Stimulated activated naive CD8-positive, alpha-beta T cell treated with anti-CD3 and anti-CD28 coated beads, Interleukin-15, Interleukin-2, amounts not matched to agents 100 ng/mL and 50 ng/mL, for 24 hours (primary cell): ENCODE measurements around the gene CA11.

Source experiments
- H3K27ac Mint-ChIP-seq: one replicate; pipeline ENCODE4 v1.8.0; 2021; ENCODE audit warnings: mild to moderate bottlenecking, mixed read lengths
- H3K27me3 Mint-ChIP-seq: one replicate; pipeline ENCODE4 v1.8.0; 2021; ENCODE audit warnings: mixed read lengths
- H3K36me3 Mint-ChIP-seq: one replicate; pipeline ENCODE4 v1.8.0; 2021; ENCODE audit warnings: low read depth, mixed read lengths
- H3K4me1 Mint-ChIP-seq: one replicate; pipeline ENCODE4 v1.8.0; 2021; ENCODE audit warnings: low read depth, mixed read lengths
- H3K4me3 Mint-ChIP-seq: one replicate; pipeline ENCODE4 v1.8.0; 2021; ENCODE audit warnings: mild to moderate bottlenecking, mixed read lengths
- H3K9me3 Mint-ChIP-seq: one replicate; pipeline ENCODE4 v1.8.0; 2021; ENCODE audit warnings: mixed read lengths

The CA11 gene

GRCh38 chr19:48618278-48618915 is 27.6 kb downstream of the CA11 start:
- H3K4me3 Mint-ChIP-seq = peak overlapping the region; percentile 97
- no peaks in the 10 kb centered on the region for H3K9me3 Mint-ChIP-seq
- peak overlapping the region; percentile 100 for H3K27ac Mint-ChIP-seq
- H3K4me1 Mint-ChIP-seq = peaks cover 59% of the 10 kb centered on the region
- peaks cover 72% of the 10 kb centered on the region for H3K36me3 Mint-ChIP-seq
- H3K27me3 Mint-ChIP-seq = no peaks in the 10 kb centered on the region

- H3K27me3 Mint-ChIP-seq = no peaks in the 10 kb centered on the region
- peak overlapping the region; percentile 100 for H3K27ac Mint-ChIP-seq
- H3K4me1 Mint-ChIP-seq = peaks cover 50% of the 10 kb centered on the region
- H3K9me3 Mint-ChIP-seq = no peaks in the 10 kb centered on the region
- H3K36me3 Mint-ChIP-seq = peaks cover 65% of the 10 kb centered on the region
- peak overlapping the region; percentile 97 for H3K4me3 Mint-ChIP-seq
Measured at GRCh38 chr19:48617146-48617937, 28.6 kb downstream of the CA11 start.

GRCh38 chr19:48616491-48617056 is 29.4 kb downstream of the CA11 start:
- peaks cover 61% of the 10 kb centered on the region for H3K36me3 Mint-ChIP-seq
- peak overlapping the region; percentile 97 for H3K4me3 Mint-ChIP-seq
- H3K9me3 Mint-ChIP-seq = no peaks in the 10 kb centered on the region
- no peaks in the 10 kb centered on the region for H3K27me3 Mint-ChIP-seq
- peak overlapping the region; percentile 100 for H3K27ac Mint-ChIP-seq
- peaks cover 46% of the 10 kb centered on the region for H3K4me1 Mint-ChIP-seq

- Mint-ChIP-seq H3K9me3 (no peaks in the 10 kb centered on the region), H3K4me1 (peaks cover 42% of the 10 kb centered on the region), H3K27ac (peak overlapping the region; percentile 82), H3K36me3 (peaks cover 57% of the 10 kb centered on the region), H3K27me3 (no peaks in the 10 kb centered on the region), H3K4me3 (peak overlapping the region; percentile 97)
Measured at GRCh38 chr19:48616041-48616436, 29.9 kb downstream of the CA11 start.

- Mint-ChIP-seq H3K36me3 (peaks cover 57% of the 10 kb centered on the region), H3K27me3 (no peaks in the 10 kb centered on the region), H3K4me3 (peak overlapping the region; percentile 45), H3K9me3 (no peaks in the 10 kb centered on the region), H3K4me1 (peaks cover 42% of the 10 kb centered on the region), H3K27ac (peak overlapping the region; percentile 31)
Measured at GRCh38 chr19:48615231-48616040, 30.6 kb downstream of the CA11 start.

- peak within 1 kb of the TSS; percentile 45 for H3K4me3 Mint-ChIP-seq
- H3K9me3 Mint-ChIP-seq = no peaks in the 10 kb centered on the region
- H3K36me3 Mint-ChIP-seq = peaks cover 55% of the 10 kb centered on the region
Measured at GRCh38 chr19:48614436-48615230, 31.4 kb downstream of the CA11 start, which contains the start of gene FAM83E. Gene FAM83E (minus strand): TSS chr19:48615076. CDS start chr19:48613372, 1,704 bp downstream.

GRCh38 chr19:48613852-48614435 is 32.0 kb downstream of the CA11 start:
- H3K4me1 Mint-ChIP-seq = peaks cover 32% of the 10 kb centered on the region
- H3K27ac Mint-ChIP-seq = peak overlapping the region; percentile 66
- H3K27me3 Mint-ChIP-seq = no peaks in the 10 kb centered on the region
- no peaks in the 10 kb centered on the region for H3K9me3 Mint-ChIP-seq
- peaks cover 49% of the 10 kb centered on the region for H3K36me3 Mint-ChIP-seq
- H3K4me3 Mint-ChIP-seq = no peak overlapping the region

More at GRCh38 chr19:48614436-48615230, 31.4 kb downstream of the CA11 start, which contains the start of gene FAM83E:
- Mint-ChIP-seq H3K4me1 (peaks cover 34% of the 10 kb centered on the region), H3K27me3 (no peaks in the 10 kb centered on the region), H3K27ac (peak within 1 kb of the TSS; percentile 66)

GRCh38 chr19:48613024-48613851 is 32.7 kb downstream of the CA11 start:
- H3K4me1 Mint-ChIP-seq = peaks cover 30% of the 10 kb centered on the region
- H3K27me3 Mint-ChIP-seq = no peaks in the 10 kb centered on the region
- H3K36me3 Mint-ChIP-seq = peaks cover 42% of the 10 kb centered on the region
- H3K27ac Mint-ChIP-seq = peak overlapping the region; percentile 66
- no peak overlapping the region for H3K4me3 Mint-ChIP-seq
- H3K9me3 Mint-ChIP-seq = no peaks in the 10 kb centered on the region

GRCh38 chr19:48611872-48612271 is 34.1 kb downstream of the CA11 start:
- Mint-ChIP-seq H3K4me3 (no peak overlapping the region), H3K9me3 (no peaks in the 10 kb centered on the region), H3K4me1 (peaks cover 18% of the 10 kb centered on the region), H3K27me3 (no peaks in the 10 kb centered on the region), H3K27ac (no peak overlapping the region), H3K36me3 (peaks cover 29% of the 10 kb centered on the region)

GRCh38 chr19:48609571-48610108 is 36.3 kb downstream of the CA11 start:
- Mint-ChIP-seq H3K4me3 (no peak overlapping the region), H3K9me3 (no peaks in the 10 kb centered on the region), H3K4me1 (peaks cover 4% of the 10 kb centered on the region), H3K27me3 (no peaks in the 10 kb centered on the region), H3K36me3 (peaks cover 10% of the 10 kb centered on the region), H3K27ac (no peak overlapping the region)

GRCh38 chr19:48608798-48609263 is 37.2 kb downstream of the CA11 start:
- Mint-ChIP-seq H3K36me3 (peaks cover 4% of the 10 kb centered on the region), H3K27ac (no peak overlapping the region), H3K9me3 (no peaks in the 10 kb centered on the region), H3K4me3 (no peak overlapping the region), H3K4me1 (peaks cover 4% of the 10 kb centered on the region), H3K27me3 (no peaks in the 10 kb centered on the region)

- Mint-ChIP-seq H3K27me3 (no peaks in the 10 kb centered on the region), H3K4me3 (no peak overlapping the region), H3K9me3 (no peaks in the 10 kb centered on the region), H3K27ac (no peak overlapping the region), H3K36me3 (no peaks in the 10 kb centered on the region), H3K4me1 (peaks cover 4% of the 10 kb centered on the region)
Measured at GRCh38 chr19:48607359-48607755, 38.6 kb downstream of the CA11 start.
